C4-2B (cell line): ENCODE results near the gene TAAR5.
"Not testable (repeated sequence)": the region's sequence is repeated elsewhere in the genome, so short reads cannot be mapped to it uniquely, and the experiment has no call there.

ENCODE experiments used
- H3K27ac ChIP-seq: fragments of 450-650 bp; 2 replicates; pipeline ENCODE4 v1.5.1; 2017
- CTCF ChIP-seq: fragments of 450-650 bp; conservative IDR thresholded peaks from 2 replicates; pipeline ENCODE4 v1.5.1; 2017; ENCODE audit warnings: mild to moderate bottlenecking
- ZFX ChIP-seq: fragments of 450-650 bp; IDR thresholded peaks from 2 replicates; pipeline ENCODE4 v1.6.1; 2017

Gene TAAR5

GRCh38 chr6:132614554-132614953 lies 25.0 kb upstream of the TAAR5 start:
- H3K27ac ChIP-seq = no peak overlapping the region
- TF ChIP-seq ZFX (no peak), CTCF (no peak)

GRCh38 chr6:132612449-132613108 lies 23.0 kb upstream of the TAAR5 start:
- TF ChIP-seq CTCF (no peak), ZFX (no peak)

GRCh38 chr6:132611616-132612015 lies 22.1 kb upstream of the TAAR5 start:
- TF ChIP-seq ZFX (no peak), CTCF (no peak)
- H3K27ac ChIP-seq = no peak overlapping the region

More at GRCh38 chr6:132612449-132613108, 23.0 kb upstream of the TAAR5 start:
- no peak overlapping the region for H3K27ac ChIP-seq

DNA sequence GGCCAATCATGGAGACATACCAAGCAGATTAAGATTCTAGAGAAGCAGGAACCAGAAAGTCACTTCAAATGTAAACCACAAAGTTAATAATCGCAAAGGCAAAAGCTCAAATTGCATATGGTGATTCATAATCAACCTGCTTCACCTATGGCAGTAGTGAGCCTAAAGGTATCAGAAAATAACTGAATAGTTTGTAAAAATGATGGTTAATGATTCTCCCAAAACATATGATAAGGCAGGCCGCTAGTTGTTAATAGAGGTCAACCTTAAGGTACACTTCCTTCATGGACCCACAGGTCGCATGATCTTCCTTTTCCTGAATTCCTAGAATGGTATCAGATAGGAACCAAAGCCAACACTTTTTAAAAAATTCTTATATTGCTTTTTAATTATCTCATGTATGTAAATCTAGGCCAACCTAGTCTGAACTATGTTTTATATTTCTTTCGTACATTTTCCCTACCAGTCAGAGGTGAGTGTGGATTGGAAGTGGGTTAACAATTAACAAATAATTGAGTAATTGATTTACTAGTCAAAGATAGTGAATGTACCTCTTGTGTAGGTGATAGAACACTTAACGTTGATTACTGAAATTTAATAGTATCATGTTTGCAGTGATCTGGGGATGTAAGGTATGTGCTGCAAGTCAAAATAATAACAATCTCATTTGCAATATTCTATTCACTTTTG lies 18.1 kb upstream of the TAAR5 start:
- H3K27ac ChIP-seq = no peak overlapping the region
- TF ChIP-seq CTCF = no peak
- TF ChIP-seq ZFX = no peak

DNA sequence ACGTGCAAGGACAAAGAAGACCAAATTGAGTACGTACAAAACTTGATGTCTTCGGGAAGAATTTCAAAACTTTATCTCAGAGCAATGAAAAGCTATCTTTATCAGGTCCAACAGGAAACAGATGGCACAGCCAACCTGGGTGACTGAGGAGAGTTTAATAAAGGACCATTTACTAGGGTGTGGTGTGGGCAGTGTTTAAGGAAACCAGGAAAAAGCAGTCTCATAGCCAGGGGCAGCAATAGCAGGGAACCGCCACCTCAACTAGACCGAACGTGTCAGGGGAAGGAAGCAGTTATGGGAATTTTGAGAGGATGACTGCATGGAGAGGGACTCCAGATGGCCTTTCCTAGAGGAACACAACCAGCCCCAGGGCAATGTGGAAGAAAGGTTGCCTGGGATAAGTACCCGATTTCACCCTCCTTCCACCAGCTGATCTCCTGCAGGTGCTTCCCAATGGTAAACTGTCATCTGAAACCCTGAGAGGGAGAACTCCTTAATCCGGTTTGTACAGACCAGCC lies 15.2 kb upstream of the TAAR5 start:
- no peak for TF ChIP-seq CTCF
- TF ChIP-seq ZFX = no peak
- H3K27ac ChIP-seq = no peak overlapping the region

- H3K27ac ChIP-seq = not testable (repeated sequence)
Observed at GRCh38 chr6:132600900-132601299, 11.4 kb upstream of the TAAR5 start.

DNA sequence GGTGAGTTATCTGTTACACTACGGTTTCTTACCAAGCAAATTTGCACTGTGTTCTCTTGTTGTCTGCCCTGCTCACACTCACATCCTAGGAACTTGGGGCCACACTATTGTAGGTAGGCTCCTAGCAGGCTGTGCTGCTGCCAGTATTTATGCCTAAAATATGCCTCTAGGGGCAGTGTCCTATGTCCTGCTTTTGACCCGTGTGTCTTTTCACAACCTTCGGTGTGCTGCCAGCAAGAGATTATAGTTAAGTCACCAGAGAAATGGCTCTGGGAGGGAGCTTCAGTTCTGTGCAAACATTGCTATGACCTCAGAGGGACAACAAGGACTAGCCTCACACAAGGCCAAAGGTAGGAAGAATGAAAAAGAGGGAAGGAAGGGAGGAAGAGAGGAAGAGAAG lies 8.9 kb upstream of the TAAR5 start:
- TF ChIP-seq ZFX (no peak), CTCF (peak; percentile 66)
- no peak overlapping the region for H3K27ac ChIP-seq
